Measurements from ENCODE around the gene UBR3.
"Not testable (repeated sequence)": the region's sequence is repeated elsewhere in the genome, so short reads cannot be mapped to it uniquely, and the experiment has no call there.

UBR3 gene

DNA sequence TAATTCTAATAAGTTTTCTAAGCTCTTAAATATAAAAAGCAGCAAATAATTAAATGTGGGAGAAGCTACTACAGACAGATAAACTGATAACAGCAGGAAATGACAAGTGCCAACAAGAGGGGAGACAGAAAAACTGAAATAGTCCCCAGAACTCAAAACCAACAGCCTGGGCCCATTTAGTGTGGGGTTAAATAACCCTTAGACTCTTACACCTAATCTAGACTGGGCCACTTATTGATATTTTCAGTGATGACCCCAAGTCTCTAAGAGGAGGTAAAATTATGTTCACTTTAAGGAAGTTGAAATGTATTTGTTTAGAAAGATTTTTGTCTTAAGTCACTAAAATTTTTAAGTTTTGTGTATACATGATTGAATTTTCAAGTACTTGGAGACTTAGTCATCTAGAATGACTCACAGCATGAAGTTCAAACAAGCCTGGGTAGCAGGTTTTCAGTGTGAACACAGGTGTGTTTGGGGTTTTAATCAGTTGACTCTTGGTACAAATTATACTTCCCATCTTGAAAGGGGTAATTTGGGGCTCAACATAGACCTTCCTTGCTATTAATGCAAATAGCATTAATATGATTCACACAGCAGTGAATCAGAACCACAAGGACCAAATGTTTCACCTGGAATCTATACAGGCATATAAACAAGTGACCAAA is 295.8 kb downstream of the UBR3 start:
- peak; percentile 5 for DNase-seq (ENCODE audit: low read depth)
- TF ChIP-seq, protein P1, sequence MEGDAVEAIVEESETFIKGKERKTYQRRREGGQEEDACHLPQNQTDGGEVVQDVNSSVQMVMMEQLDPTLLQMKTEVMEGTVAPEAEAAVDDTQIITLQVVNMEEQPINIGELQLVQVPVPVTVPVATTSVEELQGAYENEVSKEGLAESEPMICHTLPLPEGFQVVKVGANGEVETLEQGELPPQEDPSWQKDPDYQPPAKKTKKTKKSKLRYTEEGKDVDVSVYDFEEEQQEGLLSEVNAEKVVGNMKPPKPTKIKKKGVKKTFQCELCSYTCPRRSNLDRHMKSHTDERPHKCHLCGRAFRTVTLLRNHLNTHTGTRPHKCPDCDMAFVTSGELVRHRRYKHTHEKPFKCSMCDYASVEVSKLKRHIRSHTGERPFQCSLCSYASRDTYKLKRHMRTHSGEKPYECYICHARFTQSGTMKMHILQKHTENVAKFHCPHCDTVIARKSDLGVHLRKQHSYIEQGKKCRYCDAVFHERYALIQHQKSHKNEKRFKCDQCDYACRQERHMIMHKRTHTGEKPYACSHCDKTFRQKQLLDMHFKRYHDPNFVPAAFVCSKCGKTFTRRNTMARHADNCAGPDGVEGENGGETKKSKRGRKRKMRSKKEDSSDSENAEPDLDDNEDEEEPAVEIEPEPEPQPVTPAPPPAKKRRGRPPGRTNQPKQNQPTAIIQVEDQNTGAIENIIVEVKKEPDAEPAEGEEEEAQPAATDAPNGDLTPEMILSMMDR (IDR thresholded peaks at IDR 0.05; ENCODE audit: low read length, missing control alignments): no peak

DNA sequence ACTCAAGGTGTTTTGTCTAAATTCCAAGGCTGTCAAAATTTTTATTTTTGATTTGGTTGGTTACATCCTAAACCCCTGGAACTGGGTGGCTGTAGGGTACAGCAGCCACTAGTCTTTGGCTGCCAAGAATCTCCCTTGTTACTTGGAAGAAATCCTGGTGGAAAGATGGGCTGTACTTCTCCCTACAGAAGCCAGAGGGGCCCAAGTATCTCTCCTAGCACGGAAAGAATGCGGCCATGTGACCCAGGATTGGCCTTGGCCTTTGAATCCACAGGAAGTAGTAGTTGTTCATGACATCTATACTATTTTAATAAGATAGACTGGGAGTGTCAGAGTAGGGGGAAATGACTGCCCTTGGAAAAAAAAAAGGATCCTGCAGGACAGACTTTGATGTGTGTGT is 296.3 kb downstream of the UBR3 start:
- TF ChIP-seq, protein P1 (IDR thresholded peaks at IDR 0.05; ENCODE audit: low read length, missing control alignments): peak; percentile 11
- DNase-seq (ENCODE audit: low read depth): peak; percentile 35
- no peak overlapping the region for H3K4me3 ChIP-seq (replicated peaks; ENCODE audit: low read depth, low read length)

More for the DNA sequence above, 295.8 kb downstream of the UBR3 start:
- H3K4me3 ChIP-seq (replicated peaks; ENCODE audit: low read depth, low read length): no peak overlapping the region

DNA sequence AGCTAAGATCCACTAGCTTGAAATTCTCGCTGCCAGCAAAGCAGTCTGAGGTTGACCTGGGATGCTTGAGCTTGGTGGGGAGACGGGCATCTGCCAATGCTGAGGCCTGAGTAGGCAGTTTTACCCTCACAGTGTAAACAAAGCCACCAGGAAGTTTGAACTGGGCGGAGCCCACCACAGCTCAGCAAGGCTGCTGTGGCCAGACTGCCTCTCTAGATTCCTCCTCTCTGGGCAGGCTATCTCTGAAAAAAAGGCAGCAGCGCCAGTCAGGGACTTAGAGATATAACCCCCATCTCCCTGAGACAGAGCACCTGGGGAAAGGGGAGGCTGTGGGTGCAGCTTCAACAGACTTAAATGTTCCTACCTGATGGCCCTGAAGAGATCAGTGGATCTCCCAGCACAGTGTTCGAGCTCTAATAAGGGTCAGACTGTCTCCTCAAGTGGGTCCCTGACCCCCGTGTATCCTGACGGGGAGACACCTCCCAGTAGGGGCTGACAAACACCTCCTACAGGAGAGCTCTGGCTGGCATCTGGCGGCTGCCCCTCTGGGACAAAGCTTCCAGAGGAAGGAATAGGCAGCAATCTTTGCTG is 299.0 kb downstream of the UBR3 start:
- H3K4me3 ChIP-seq (replicated peaks; ENCODE audit: low read depth, low read length); DNase-seq (ENCODE audit: low read depth): not testable (repeated sequence)
